ENCODE measurements around the gene PTX4. TPM values are rescaled to one million over a fixed set of nuclear protein-coding genes. Genes with fewer than 3 reads are reported as not detected.

The PTX4 gene
- total RNA-seq, 1 experiment from 2014 or later = not detected

- CTCF ChIA-PET = no interaction called here
- intact Hi-C loops (cut with micrococcal nuclease; ENCODE audit: unreplicated experiment) = no loop called here
- no TSS peak for BruUV-seq (replicated peaks)
These were observed 52.6 kb downstream of the PTX4 start for GRCh38 chr16:1435921-1436697.

More at GRCh38 chr16:1435921-1436697, 52.6 kb downstream of the PTX4 start:
- Mint-ChIP-seq H3K36me3 (ENCODE audit: insufficient read depth, unreplicated experiment) (peaks cover 11% of the 10 kb centered on the region), H3K27me3 (ENCODE audit: unreplicated experiment) (peaks cover 12% of the 10 kb centered on the region), H3K4me1 (ENCODE audit: low read depth, unreplicated experiment) (no peaks in the 10 kb centered on the region), H3K4me3 (ENCODE audit: low read depth, unreplicated experiment) (no peak overlapping the region), H3K27ac (ENCODE audit: unreplicated experiment) (no peak overlapping the region), H3K9me3 (ENCODE audit: low read depth, unreplicated experiment) (no peaks in the 10 kb centered on the region)
- TF ChIP-seq, protein P1, sequence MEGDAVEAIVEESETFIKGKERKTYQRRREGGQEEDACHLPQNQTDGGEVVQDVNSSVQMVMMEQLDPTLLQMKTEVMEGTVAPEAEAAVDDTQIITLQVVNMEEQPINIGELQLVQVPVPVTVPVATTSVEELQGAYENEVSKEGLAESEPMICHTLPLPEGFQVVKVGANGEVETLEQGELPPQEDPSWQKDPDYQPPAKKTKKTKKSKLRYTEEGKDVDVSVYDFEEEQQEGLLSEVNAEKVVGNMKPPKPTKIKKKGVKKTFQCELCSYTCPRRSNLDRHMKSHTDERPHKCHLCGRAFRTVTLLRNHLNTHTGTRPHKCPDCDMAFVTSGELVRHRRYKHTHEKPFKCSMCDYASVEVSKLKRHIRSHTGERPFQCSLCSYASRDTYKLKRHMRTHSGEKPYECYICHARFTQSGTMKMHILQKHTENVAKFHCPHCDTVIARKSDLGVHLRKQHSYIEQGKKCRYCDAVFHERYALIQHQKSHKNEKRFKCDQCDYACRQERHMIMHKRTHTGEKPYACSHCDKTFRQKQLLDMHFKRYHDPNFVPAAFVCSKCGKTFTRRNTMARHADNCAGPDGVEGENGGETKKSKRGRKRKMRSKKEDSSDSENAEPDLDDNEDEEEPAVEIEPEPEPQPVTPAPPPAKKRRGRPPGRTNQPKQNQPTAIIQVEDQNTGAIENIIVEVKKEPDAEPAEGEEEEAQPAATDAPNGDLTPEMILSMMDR (IDR thresholded peaks at IDR 0.05; ENCODE audit: unreplicated experiment) = no peak
- no peak for DNase-seq

Other genes with a start within 250 kb of the PTX4 start
- gene TPSAB1, start 248.2 kb downstream of the PTX4 start, total RNA-seq (2022) = not detected in 2 replicates
- not detected in 2 replicates for gene TPSD1, start 232.9 kb downstream of the PTX4 start, total RNA-seq (2022)
- 261 and 271 TPM in 2 replicates for gene UBE2I, start 179.3 kb downstream of the PTX4 start, total RNA-seq (2022)
- gene BAIAP3, start 155.3 kb downstream of the PTX4 start, total RNA-seq (2022) = 2.4 and 7.0 TPM in 2 replicates
- gene TSR3, start 137.1 kb downstream of the PTX4 start, total RNA-seq (2022) = 59.4 and 72.4 TPM in 2 replicates
- gene GNPTG, start 137.0 kb downstream of the PTX4 start, total RNA-seq (2022) = 63.9 and 80.2 TPM in 2 replicates
- gene UNKL, start 74.2 kb downstream of the PTX4 start, total RNA-seq (2022) = 35.5 TPM in 2 replicates
- 16.6 and 23.4 TPM in 2 replicates for gene UQCC4, start 68.2 kb downstream of the PTX4 start, total RNA-seq (2022)
- gene PERCC1, start 57.9 kb downstream of the PTX4 start, total RNA-seq (2022) = not detected in 2 replicates
- 3.2 and 6.1 TPM in 2 replicates for gene CCDC154, start 44.4 kb downstream of the PTX4 start, total RNA-seq (2022)
- gene CLCN7, start 13.9 kb downstream of the PTX4 start, total RNA-seq (2022) = 117 and 122 TPM in 2 replicates
- 84.9 and 85.4 TPM in 2 replicates for gene TELO2, start 4.4 kb upstream of the PTX4 start, total RNA-seq (2022)
- not detected in 2 replicates for gene TMEM204, start 44.7 kb upstream of the PTX4 start, total RNA-seq (2022)
- gene IFT140, start 123.1 kb upstream of the PTX4 start, total RNA-seq (2022) = 29.2 and 29.8 TPM in 2 replicates
- gene CRAMP1, start 123.4 kb upstream of the PTX4 start, total RNA-seq (2022) = 29.7 and 33.1 TPM in 2 replicates
- gene JPT2, start 189.3 kb upstream of the PTX4 start, total RNA-seq (2022) = 167 and 185 TPM in 2 replicates
- 104 and 110 TPM in 2 replicates for gene MAPK8IP3, start 217.3 kb upstream of the PTX4 start, total RNA-seq (2022)

All from Calu3 (cell line).